GM12864 (cell line): ENCODE measurements around the gene DTX3L.

Source experiments
- DNase-seq: peaks from one replicate; pipeline ENCODE4 v3.0.0-alpha.2; 2011; ENCODE audit warnings: low read depth
- H3K4me3 ChIP-seq: 2 replicates; pipeline ENCODE4 v1.5.1; 2011; ENCODE audit warnings: mild to moderate bottlenecking, low read depth, low read length, control low read depth
- TF ChIP-seq, protein P1 (sequence below): IDR thresholded peaks from 2 replicates; pipeline ENCODE4 v1.5.1; 2011; ENCODE audit warnings: low read depth, mild to moderate bottlenecking, moderate library complexity, low read length, control low read depth, inconsistent platforms; ENCODE audit errors: missing control alignments

The DTX3L gene

DNA sequence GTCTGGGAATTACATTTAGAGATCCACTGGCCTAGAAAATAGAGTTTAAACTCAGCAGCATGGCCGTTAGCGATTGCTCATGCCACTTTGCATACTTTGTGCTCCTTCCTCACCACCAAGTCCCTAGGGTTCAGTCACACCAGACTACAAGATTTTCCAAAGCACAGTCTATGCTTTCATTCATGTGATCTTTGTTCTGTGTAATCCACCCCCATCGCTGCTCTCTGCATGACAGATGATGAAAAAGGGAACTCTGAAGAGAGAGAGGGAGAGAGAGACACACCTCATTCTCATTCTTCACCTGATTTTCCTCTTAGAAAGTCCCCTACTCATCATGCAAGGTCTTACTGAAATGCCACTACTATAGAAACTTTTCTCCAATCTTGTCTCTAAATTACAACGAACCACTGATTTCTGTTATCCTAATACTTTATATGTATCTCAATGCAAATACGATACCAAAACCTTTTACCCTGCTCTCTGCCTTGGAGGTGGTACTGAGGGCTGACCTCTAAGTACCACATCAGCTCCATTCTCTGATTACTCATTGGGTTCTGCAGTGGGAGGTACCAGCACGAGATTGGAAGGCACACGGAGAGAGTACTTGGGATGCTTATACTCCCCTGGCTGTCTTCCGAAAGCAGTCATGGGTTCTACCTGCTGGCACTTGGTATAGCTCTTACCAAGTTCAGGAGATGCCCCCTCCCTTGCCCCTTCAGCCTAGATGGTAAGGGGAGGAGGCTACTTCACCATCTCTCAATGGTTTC, 12.2 kb downstream of the DTX3L start:
- H3K4me3 ChIP-seq = no peak overlapping the region; the same call in 1 of the 2 replicates
- peak; percentile 92 for DNase-seq
- TF ChIP-seq, protein P1, sequence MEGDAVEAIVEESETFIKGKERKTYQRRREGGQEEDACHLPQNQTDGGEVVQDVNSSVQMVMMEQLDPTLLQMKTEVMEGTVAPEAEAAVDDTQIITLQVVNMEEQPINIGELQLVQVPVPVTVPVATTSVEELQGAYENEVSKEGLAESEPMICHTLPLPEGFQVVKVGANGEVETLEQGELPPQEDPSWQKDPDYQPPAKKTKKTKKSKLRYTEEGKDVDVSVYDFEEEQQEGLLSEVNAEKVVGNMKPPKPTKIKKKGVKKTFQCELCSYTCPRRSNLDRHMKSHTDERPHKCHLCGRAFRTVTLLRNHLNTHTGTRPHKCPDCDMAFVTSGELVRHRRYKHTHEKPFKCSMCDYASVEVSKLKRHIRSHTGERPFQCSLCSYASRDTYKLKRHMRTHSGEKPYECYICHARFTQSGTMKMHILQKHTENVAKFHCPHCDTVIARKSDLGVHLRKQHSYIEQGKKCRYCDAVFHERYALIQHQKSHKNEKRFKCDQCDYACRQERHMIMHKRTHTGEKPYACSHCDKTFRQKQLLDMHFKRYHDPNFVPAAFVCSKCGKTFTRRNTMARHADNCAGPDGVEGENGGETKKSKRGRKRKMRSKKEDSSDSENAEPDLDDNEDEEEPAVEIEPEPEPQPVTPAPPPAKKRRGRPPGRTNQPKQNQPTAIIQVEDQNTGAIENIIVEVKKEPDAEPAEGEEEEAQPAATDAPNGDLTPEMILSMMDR = no peak

DNA sequence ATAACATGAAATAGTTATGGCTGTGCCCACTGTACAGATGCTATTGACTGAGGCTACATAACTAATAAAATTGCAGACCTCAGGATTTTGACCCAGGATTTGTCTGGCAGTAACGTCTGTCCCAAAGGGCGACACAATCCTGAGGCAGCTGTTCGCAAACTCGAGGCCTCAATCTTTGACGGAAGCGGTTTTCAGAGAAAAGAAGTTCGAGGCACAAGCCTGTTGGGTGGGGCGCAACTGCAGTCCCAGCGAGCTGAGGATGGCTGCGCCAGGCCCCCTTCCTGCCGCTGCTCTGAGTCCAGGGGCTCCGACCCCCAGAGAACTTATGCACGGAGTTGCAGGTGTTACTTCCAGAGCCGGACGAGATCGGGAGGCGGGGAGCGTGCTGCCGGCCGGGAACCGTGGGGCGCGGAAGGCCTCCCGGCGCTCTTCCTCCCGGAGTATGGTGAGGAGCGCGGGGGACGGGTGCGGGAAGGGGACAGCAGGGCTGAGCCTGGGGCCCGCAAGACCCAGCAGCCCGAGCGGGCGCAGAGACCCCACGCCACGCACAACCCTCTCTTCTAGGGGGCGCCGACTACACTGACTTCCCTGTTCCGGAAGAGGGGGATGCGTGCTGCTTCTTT, 13.4 kb downstream of the DTX3L start, which contains the start of gene PARP15:
Gene PARP15, plus strand, starts transcription at position 242 of the 623 bp plus-strand sequence. Its CDS starts 18 bp downstream, at position 260.
- TF ChIP-seq, protein P1 = no peak
- H3K4me3 ChIP-seq = peak within 1 kb of the TSS; percentile 90
- no peak for DNase-seq

DNA sequence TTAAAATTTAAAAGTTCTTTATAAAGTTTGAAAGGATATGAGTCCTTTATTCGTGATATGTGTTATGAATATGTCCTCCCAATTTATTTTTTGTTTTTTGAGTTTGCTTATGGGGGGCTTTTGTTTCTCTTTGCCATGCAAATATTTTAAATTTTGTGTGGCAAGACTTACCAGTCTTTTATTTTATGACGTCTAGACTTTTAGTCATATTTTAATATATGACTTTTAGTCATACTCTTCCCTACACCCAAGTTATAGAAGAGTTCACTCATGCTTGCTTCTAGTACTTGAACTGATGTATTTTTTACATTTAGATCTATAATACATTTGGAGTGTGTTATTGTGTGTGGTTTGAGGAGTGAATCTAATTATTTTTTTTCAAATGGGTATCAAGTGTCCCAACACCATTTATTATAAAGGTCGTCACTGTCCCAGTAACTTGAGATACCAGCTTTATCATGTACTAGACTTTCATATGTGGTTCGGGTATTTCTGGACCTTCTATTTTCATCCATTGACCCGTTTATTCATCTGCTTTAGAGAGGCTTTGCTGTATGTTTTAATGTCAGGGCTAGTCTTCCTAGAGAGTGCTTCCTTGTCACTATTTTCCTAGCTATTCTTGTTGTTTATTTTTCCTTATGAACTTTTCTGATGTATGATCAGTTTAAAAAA, 14.1 kb downstream of the DTX3L start:
- peak overlapping the region; percentile 90 for H3K4me3 ChIP-seq
- DNase-seq = no peak
- TF ChIP-seq, protein P1 = no peak

DNA sequence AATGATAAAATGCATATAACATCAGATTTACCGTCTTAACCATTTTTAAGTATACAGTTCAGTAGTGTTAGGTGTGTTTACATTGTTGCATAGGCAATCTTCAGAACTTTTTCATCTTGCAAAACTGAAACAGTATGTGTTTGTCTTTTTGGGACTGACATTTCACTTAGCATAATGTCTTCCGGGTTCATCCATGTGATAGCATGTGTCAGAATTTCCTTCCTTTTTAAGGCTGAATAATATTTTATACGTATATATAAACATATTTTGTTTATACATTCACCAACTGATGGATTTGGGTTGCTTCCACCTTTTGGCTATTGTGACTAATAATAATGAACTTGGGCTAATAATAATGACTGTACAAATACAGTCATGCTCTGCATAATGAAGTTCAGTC, 16.3 kb downstream of the DTX3L start:
- H3K4me3 ChIP-seq = no peak overlapping the region
- TF ChIP-seq, protein P1 = no peak
- DNase-seq = no peak

DNA sequence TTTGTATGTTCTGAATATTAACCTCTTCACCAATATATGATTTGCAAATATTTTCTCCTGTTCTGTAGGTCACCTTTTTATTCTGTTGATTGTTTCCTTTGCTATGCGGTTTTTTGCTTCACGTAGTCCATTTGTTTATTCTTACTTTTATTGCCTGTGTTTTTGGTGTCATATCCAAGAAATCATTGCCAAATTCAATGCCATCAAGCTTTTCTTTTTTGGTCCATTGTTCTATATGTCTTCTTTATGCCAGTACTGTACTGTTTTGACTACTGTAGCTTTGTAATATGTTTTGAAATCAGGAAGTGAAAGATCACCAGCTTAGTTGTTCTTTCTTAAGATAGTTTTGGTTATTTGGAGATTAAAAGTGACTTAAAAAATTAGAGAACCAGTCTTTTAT, 17.5 kb downstream of the DTX3L start:
- no peak overlapping the region for H3K4me3 ChIP-seq
- TF ChIP-seq, protein P1 = no peak
- DNase-seq = no peak

DNA sequence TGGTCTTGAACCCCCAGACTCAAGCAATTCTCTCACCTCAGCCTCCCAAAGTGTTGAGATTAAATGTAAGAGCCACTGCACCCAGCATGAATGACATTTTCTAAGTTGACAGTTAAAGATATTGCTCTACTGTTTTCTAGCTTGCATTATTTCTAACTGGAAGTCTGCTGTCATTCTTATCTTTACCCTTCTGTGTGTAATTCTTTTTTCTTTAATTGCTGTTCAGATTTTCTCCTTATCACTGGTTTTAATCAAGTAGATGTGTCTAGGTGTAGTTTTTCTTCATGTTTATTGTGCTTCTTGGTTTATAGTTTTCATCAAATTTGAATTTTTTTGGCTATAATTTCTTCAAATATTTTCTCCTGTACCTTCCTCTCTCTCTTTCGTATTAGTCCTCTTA, 18.3 kb downstream of the DTX3L start:
- H3K4me3 ChIP-seq = no peak overlapping the region
- TF ChIP-seq, protein P1 = no peak
- DNase-seq = no peak
